MM.1S (cell line): ENCODE measurements around the gene LGR4.

Experiments used
- CTCF ChIP-seq: fragments of 300-600 bp; sonication (generic); IDR thresholded peaks from 2 replicates; pipeline ENCODE4 v1.5.1; 2016; ENCODE audit warnings: antibody characterized with exemption, low read length, mixed read lengths
- EZH2 ChIP-seq: fragments of 300-600 bp; sonication (generic); optimal IDR thresholded peaks from 2 replicates; pipeline ENCODE3; 2017; ENCODE audit warnings: low read depth, mild to moderate bottlenecking, antibody characterized with exemption, low read length, mixed read lengths

GRCh38 chr11:27387362-27387761 is 85.2 kb downstream of the LGR4 start:
- TF ChIP-seq CTCF (no peak), EZH2 (no peak)
